GM21390 (cell line): ENCODE results near the gene FUT7.

Source experiments
- ATAC-seq: cut with Tn5 transposase; IDR thresholded peaks from one replicate; pipeline ENCODE4 v1.9.1; 2021; ENCODE audit not compliant: unreplicated experiment

Gene FUT7

GRCh38 chr9:136985027-136985602 is 46.8 kb downstream of the FUT7 start:
- ATAC-seq: no peak

DNA sequence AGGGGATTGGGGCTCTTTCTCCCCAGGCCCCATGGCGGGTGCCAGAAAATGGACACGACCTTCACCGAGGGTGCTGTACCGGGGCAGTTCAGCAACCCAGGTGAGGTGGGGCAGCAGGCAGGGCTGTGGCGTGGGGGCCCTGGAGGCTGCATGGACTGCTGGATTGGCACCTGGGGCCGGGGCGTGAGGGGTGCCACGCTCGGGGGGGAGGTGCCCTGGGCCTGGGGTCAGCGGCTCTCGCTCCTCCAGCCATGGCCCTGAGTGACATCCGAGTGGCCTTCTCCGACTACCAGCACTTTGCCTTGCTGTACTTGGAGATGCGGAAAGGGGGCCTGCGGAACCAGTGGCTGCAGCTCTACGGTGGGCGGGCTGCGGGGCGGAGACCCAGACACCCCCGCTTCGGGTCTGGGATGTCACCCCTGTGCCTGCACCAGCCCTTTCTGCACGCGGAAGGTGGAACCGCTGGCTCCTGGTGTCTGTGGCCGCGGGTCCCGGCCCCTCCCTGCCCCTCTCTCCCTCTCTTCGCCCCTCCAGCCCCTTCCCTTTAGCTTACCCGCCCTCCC is 47.3 kb downstream of the FUT7 start:
- ATAC-seq: no peak

GRCh38 chr9:136983656-136984314 is 48.1 kb downstream of the FUT7 start:
- ATAC-seq: no peak

GRCh38 chr9:136983167-136983566 is 48.7 kb downstream of the FUT7 start:
- no peak for ATAC-seq

DNA sequence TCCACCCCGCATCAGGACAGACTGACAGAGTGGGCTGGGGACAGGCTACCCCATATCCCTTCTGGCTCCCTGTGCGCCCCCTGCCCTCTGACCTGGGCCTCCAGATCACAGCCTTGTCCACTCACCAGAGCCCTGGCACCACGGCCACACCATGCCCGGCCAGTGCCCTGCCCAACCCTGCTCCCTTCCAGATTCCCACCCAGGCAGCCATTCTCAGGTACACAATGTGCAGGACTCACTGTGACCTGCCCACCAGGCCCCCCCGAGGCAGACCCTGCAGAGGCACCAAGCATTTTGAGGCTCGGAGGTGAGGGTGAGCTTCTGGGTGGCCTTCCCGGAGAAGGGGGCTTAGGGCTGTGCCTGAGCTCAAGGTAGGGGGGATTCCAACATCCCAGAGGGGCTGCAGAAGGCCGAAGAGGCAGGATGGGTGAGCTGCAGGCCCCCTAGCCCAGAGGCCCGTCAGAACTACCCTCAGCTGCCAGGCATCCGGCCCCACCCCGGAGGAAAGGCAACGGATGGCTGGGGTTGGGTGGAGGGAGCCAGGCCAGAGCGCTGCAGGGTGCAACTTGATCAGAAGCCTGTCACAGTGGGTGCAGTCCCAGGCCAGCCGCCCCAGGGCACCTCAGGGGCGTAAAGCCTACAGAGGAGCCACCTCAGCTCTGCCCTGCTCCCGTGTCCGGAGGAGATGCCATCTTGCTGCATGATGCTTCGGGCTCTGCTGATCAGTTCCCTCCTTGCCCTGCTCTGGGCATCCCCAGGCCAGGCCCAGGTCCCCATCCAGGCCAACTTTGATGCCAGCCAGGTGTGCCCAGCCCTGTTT is 49.4 kb downstream of the FUT7 start, which contains the start of gene LCNL1:
Gene LCNL1 (plus strand): TSS at position 762 of the 820 bp plus-strand sequence. CDS start 594 bp downstream, outside the sequence.
- ATAC-seq: no peak

DNA sequence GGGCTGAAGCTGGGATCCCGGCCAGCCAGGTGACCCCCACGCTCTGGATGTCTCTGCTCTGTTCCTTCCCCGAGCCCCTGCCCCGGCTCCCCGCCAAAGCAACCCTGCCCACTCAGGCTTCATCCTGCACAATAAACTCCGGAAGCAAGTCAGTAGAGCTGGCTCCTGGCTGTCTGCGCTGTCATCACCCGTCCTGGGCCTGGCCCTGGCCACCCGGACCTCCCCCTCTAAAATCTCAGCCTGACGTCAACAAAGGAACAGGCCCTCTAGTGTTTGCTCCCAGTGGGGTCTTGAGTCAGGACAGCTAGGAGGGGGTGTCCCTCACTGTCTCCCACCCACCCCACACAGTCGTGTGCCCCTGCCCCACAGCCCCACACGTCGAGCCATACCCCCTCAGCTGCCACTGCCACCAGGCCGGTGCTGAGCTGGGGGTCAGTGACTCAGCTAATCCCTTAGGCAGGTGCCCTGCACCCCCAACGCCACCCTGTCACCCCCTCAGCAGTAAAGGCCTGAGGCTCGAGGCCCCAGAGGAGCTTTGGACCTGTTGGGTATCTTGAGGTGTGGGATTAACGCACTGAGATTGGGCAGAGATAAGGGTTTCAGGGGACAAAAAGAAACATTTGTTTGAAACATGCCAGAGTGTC is 50.2 kb downstream of the FUT7 start:
- ATAC-seq: no peak

GRCh38 chr9:136980669-136981478 is 51.0 kb downstream of the FUT7 start:
- no peak for ATAC-seq
